PFSK-1 (cell line): Measurements from ENCODE around the gene TRAF1.

Experiments
- FOXP2 ChIP-seq: optimal IDR thresholded peaks from 2 replicates; pipeline ENCODE3; 2011; ENCODE audit warnings: borderline replicate concordance, control low read depth, inconsistent platforms; ENCODE audit not compliant: insufficient read depth; ENCODE audit errors: extremely low read length, extremely low read depth
- POLR2AphosphoS5 ChIP-seq: IDR thresholded peaks from 2 replicates; pipeline ENCODE4 v1.6.1; 2012; ENCODE audit warnings: low read depth, mild to moderate bottlenecking, control low read depth, low read length, moderate library complexity
- REST ChIP-seq, 2 experiments: IDR thresholded peaks; 2 replicates each; pipeline versions ENCODE4 v1.6.1 to v1.8.0; 2011 to 2012; ENCODE audit warnings: low read depth in 2 of 2, low read length in 2 of 2, control low read depth in 1 of 2, inconsistent platforms in 1 of 2, mild to moderate bottlenecking in 1 of 2, moderate library complexity in 1 of 2; ENCODE audit not compliant: insufficient read depth in 1 of 2
- SIN3A ChIP-seq: IDR thresholded peaks from 2 replicates; pipeline ENCODE4 v1.6.1; 2012; ENCODE audit warnings: mild to moderate bottlenecking, low read length, moderate library complexity, borderline replicate concordance; ENCODE audit not compliant: insufficient read depth
- TAF1 ChIP-seq: IDR thresholded peaks from 2 replicates; pipeline ENCODE4 v1.6.1; 2012; ENCODE audit warnings: low read length, control low read depth, borderline replicate concordance; ENCODE audit not compliant: insufficient read depth

The TRAF1 gene

GRCh38 chr9:120893611-120894307 lies 32.8 kb downstream of the TRAF1 start:
- no peak for TF ChIP-seq POLR2AphosphoS5
- no peak for TF ChIP-seq FOXP2
- no peak for TF ChIP-seq REST (IDR thresholded peaks at IDR 0.05; ENCODE audit: insufficient read depth in 1 of 2, low read depth in 2 of 2, low read length in 2 of 2)
- TF ChIP-seq SIN3A = no peak
- no peak for TF ChIP-seq TAF1

- no peak for TF ChIP-seq FOXP2
- TF ChIP-seq SIN3A = no peak
- TF ChIP-seq POLR2AphosphoS5 = no peak
- TF ChIP-seq TAF1 = no peak
- TF ChIP-seq REST (IDR thresholded peaks at IDR 0.05; ENCODE audit: insufficient read depth in 1 of 2, low read depth in 2 of 2, low read length in 2 of 2) = no peak
Measured at GRCh38 chr9:120892748-120893610, 33.6 kb downstream of the TRAF1 start.

- TF ChIP-seq POLR2AphosphoS5 (no peak), TAF1 (no peak), REST (IDR thresholded peaks at IDR 0.05; ENCODE audit: insufficient read depth in 1 of 2, low read depth in 2 of 2, low read length in 2 of 2) (no peak), SIN3A (no peak), FOXP2 (no peak)
Measured at GRCh38 chr9:120891884-120892747, 34.5 kb downstream of the TRAF1 start.

GRCh38 chr9:120891245-120891883 lies 35.2 kb downstream of the TRAF1 start:
- no peak for TF ChIP-seq POLR2AphosphoS5

- TF ChIP-seq SIN3A = no peak
- no peak for TF ChIP-seq POLR2AphosphoS5
- TF ChIP-seq FOXP2 = no peak
- no peak for TF ChIP-seq TAF1
- TF ChIP-seq REST (IDR thresholded peaks at IDR 0.05; ENCODE audit: insufficient read depth in 1 of 2, low read depth in 2 of 2, low read length in 2 of 2) = no peak
Measured at GRCh38 chr9:120890320-120891244, 36.0 kb downstream of the TRAF1 start.
